ENCODE measurements around the gene FADS6. TPM values are rescaled to one million over a fixed set of nuclear protein-coding genes. Genes with fewer than 3 reads are reported as not detected.

The FADS6 gene
- total and polyA plus RNA-seq, 4 donors, result 1.9 to 8.7 (median 6.3) TPM

- peaks cover 64% of the 10 kb centered on the region for H3K27me3 ChIP-seq (ENCODE audit: control insufficient read depth, insufficient read depth, low read length)
- H3K4me1 ChIP-seq (ENCODE audit: control insufficient read depth, insufficient read depth, low read length), result peaks cover 3% of the 10 kb centered on the region
- H3K27ac ChIP-seq (ENCODE audit: low read depth, low read length), result no peak overlapping the region
- no peak for DNase-seq (ENCODE audit: low read depth in 4 of 6, low spot score in 6 of 6)
- no peak overlapping the region for H3K4me3 ChIP-seq (ENCODE audit: low read depth, low read length)
- H3K9me3 ChIP-seq (ENCODE audit: control insufficient read depth, insufficient read depth, low read length), result no peaks in the 10 kb centered on the region
- H3K36me3 ChIP-seq (ENCODE audit: control insufficient read depth, insufficient read depth, low read length), result no peaks in the 10 kb centered on the region
- 94% methylated on average over 23 of the region's 24 CpGs for WGBS (ENCODE audit: insufficient coverage)
Observed at GRCh38 chr17:74930535-74931036, 37.2 kb upstream of the FADS6 start.

GRCh38 chr17:74928786-74929185, 35.4 kb upstream of the FADS6 start:
- WGBS (ENCODE audit: insufficient coverage), result 79% methylated on average over 3 of the region's 6 CpGs
- Histone ChIP-seq H3K27ac (ENCODE audit: low read depth, low read length) (no peak overlapping the region), H3K36me3 (ENCODE audit: control insufficient read depth, insufficient read depth, low read length) (no peaks in the 10 kb centered on the region), H3K27me3 (ENCODE audit: control insufficient read depth, insufficient read depth, low read length) (peaks cover 67% of the 10 kb centered on the region), H3K9me3 (ENCODE audit: control insufficient read depth, insufficient read depth, low read length) (no peaks in the 10 kb centered on the region), H3K4me3 (ENCODE audit: low read depth, low read length) (no peak overlapping the region), H3K4me1 (ENCODE audit: control insufficient read depth, insufficient read depth, low read length) (peaks cover 12% of the 10 kb centered on the region)
- no peak for DNase-seq (ENCODE audit: low read depth in 4 of 6, low spot score in 6 of 6)

- no peaks in the 10 kb centered on the region for H3K9me3 ChIP-seq (ENCODE audit: control insufficient read depth, insufficient read depth, low read length)
- peaks cover 35% of the 10 kb centered on the region for H3K4me1 ChIP-seq (ENCODE audit: control insufficient read depth, insufficient read depth, low read length)
- no peaks in the 10 kb centered on the region for H3K36me3 ChIP-seq (ENCODE audit: control insufficient read depth, insufficient read depth, low read length)
- no peak for DNase-seq (ENCODE audit: low read depth in 4 of 6, low spot score in 6 of 6)
- H3K27me3 ChIP-seq (ENCODE audit: control insufficient read depth, insufficient read depth, low read length), result peaks cover 64% of the 10 kb centered on the region
- no peak overlapping the region for H3K4me3 ChIP-seq (ENCODE audit: low read depth, low read length)
- H3K27ac ChIP-seq (ENCODE audit: low read depth, low read length), result no peak overlapping the region
- 42% methylated on average over 2 of the region's 3 CpGs for WGBS (ENCODE audit: insufficient coverage)
Observed at GRCh38 chr17:74925242-74925641, 31.8 kb upstream of the FADS6 start.

- Histone ChIP-seq H3K36me3 (ENCODE audit: control insufficient read depth, insufficient read depth, low read length) (no peaks in the 10 kb centered on the region), H3K4me3 (ENCODE audit: low read depth, low read length) (no peak within 1 kb of the TSS), H3K9me3 (ENCODE audit: control insufficient read depth, insufficient read depth, low read length) (no peaks in the 10 kb centered on the region), H3K27ac (ENCODE audit: low read depth, low read length) (no peak within 1 kb of the TSS), H3K27me3 (ENCODE audit: control insufficient read depth, insufficient read depth, low read length) (peaks cover 62% of the 10 kb centered on the region), H3K4me1 (ENCODE audit: control insufficient read depth, insufficient read depth, low read length) (peaks cover 35% of the 10 kb centered on the region)
- DNase-seq (ENCODE audit: low read depth in 4 of 6, low spot score in 6 of 6), result peak in 1 of 6 donors; percentile 48
- WGBS (ENCODE audit: insufficient coverage), result 1% methylated on average over 41 of the region's 54 CpGs
Observed at GRCh38 chr17:74924250-74924948, 31.0 kb upstream of the FADS6 start, which contains the start of gene OTOP2. Gene OTOP2, plus strand, starts transcription at chr17:74924273. Its CDS starts 360 bp downstream, at chr17:74924633.

- peak in 3 of 6 donors; percentile 10 to 56 (median 52) for DNase-seq (ENCODE audit: low read depth in 4 of 6, low spot score in 6 of 6)
- H3K4me1 ChIP-seq (ENCODE audit: control insufficient read depth, insufficient read depth, low read length), result peaks cover 35% of the 10 kb centered on the region
- no peak overlapping the region for H3K4me3 ChIP-seq (ENCODE audit: low read depth, low read length)
Observed at GRCh38 chr17:74923538-74924249, 30.3 kb upstream of the FADS6 start.

GRCh38 chr17:74922694-74923537, 29.5 kb upstream of the FADS6 start, which contains the start of gene USH1G:
Gene USH1G, minus strand, starts transcription at chr17:74923255. Its CDS starts 182 bp downstream, at chr17:74923073.
- 3% methylated on average over 57 of the region's 57 CpGs for WGBS (ENCODE audit: insufficient coverage)
- Histone ChIP-seq H3K27ac (ENCODE audit: low read depth, low read length) (no peak within 1 kb of the TSS), H3K4me3 (ENCODE audit: low read depth, low read length) (peak within 1 kb of the TSS; percentile 18), H3K9me3 (ENCODE audit: control insufficient read depth, insufficient read depth, low read length) (no peaks in the 10 kb centered on the region), H3K27me3 (ENCODE audit: control insufficient read depth, insufficient read depth, low read length) (peaks cover 62% of the 10 kb centered on the region), H3K4me1 (ENCODE audit: control insufficient read depth, insufficient read depth, low read length) (peaks cover 35% of the 10 kb centered on the region), H3K36me3 (ENCODE audit: control insufficient read depth, insufficient read depth, low read length) (no peaks in the 10 kb centered on the region)
- DNase-seq (ENCODE audit: low read depth in 4 of 6, low spot score in 6 of 6), result peak in 2 of 6 donors; percentile 22 to 23

More at GRCh38 chr17:74923538-74924249, 30.3 kb upstream of the FADS6 start:
- Histone ChIP-seq H3K27ac (ENCODE audit: low read depth, low read length) (no peak overlapping the region), H3K27me3 (ENCODE audit: control insufficient read depth, insufficient read depth, low read length) (peaks cover 62% of the 10 kb centered on the region), H3K9me3 (ENCODE audit: control insufficient read depth, insufficient read depth, low read length) (no peaks in the 10 kb centered on the region), H3K36me3 (ENCODE audit: control insufficient read depth, insufficient read depth, low read length) (no peaks in the 10 kb centered on the region)
- whole genome bisulfite sequencing (ENCODE audit: insufficient coverage), result 2% methylated on average over 59 of the region's 59 CpGs

GRCh38 chr17:74922172-74922571, 28.7 kb upstream of the FADS6 start:
- DNase-seq (ENCODE audit: low read depth in 4 of 6, low spot score in 6 of 6), result no peak
- H3K27me3 ChIP-seq (ENCODE audit: control insufficient read depth, insufficient read depth, low read length), result peaks cover 54% of the 10 kb centered on the region
- H3K9me3 ChIP-seq (ENCODE audit: control insufficient read depth, insufficient read depth, low read length), result no peaks in the 10 kb centered on the region
- WGBS (ENCODE audit: insufficient coverage), result 46% methylated on average over 6 of the region's 6 CpGs
- peaks cover 35% of the 10 kb centered on the region for H3K4me1 ChIP-seq (ENCODE audit: control insufficient read depth, insufficient read depth, low read length)
- no peaks in the 10 kb centered on the region for H3K36me3 ChIP-seq (ENCODE audit: control insufficient read depth, insufficient read depth, low read length)
- H3K4me3 ChIP-seq (ENCODE audit: low read depth, low read length), result peak overlapping the region; percentile 18
- no peak overlapping the region for H3K27ac ChIP-seq (ENCODE audit: low read depth, low read length)

- no peaks in the 10 kb centered on the region for H3K9me3 ChIP-seq (ENCODE audit: control insufficient read depth, insufficient read depth, low read length)
- H3K4me1 ChIP-seq (ENCODE audit: control insufficient read depth, insufficient read depth, low read length), result peaks cover 35% of the 10 kb centered on the region
- no peak for DNase-seq (ENCODE audit: low read depth in 4 of 6, low spot score in 6 of 6)
- no peak overlapping the region for H3K27ac ChIP-seq (ENCODE audit: low read depth, low read length)
- no peak overlapping the region for H3K4me3 ChIP-seq (ENCODE audit: low read depth, low read length)
- 85% methylated on average over 2 of the region's 2 CpGs for WGBS (ENCODE audit: insufficient coverage)
- H3K36me3 ChIP-seq (ENCODE audit: control insufficient read depth, insufficient read depth, low read length), result no peaks in the 10 kb centered on the region
- peaks cover 50% of the 10 kb centered on the region for H3K27me3 ChIP-seq (ENCODE audit: control insufficient read depth, insufficient read depth, low read length)
Observed at GRCh38 chr17:74921769-74922168, 28.3 kb upstream of the FADS6 start.

GRCh38 chr17:74921026-74921681, 27.7 kb upstream of the FADS6 start:
- Histone ChIP-seq H3K27me3 (ENCODE audit: control insufficient read depth, insufficient read depth, low read length) (peaks cover 44% of the 10 kb centered on the region), H3K9me3 (ENCODE audit: control insufficient read depth, insufficient read depth, low read length) (no peaks in the 10 kb centered on the region), H3K4me1 (ENCODE audit: control insufficient read depth, insufficient read depth, low read length) (peaks cover 39% of the 10 kb centered on the region), H3K27ac (ENCODE audit: low read depth, low read length) (no peak overlapping the region), H3K4me3 (ENCODE audit: low read depth, low read length) (no peak overlapping the region), H3K36me3 (ENCODE audit: control insufficient read depth, insufficient read depth, low read length) (no peaks in the 10 kb centered on the region)
- no peak for DNase-seq (ENCODE audit: low read depth in 4 of 6, low spot score in 6 of 6)
- 39% methylated on average over 17 of the region's 19 CpGs for WGBS (ENCODE audit: insufficient coverage)

Measured in spinal cord (tissue), 10 donors.